ENCODE data around the gene TRIP6.

- TF ChIP-seq CTCF (conservative IDR thresholded peaks at IDR 0.05; ENCODE audit: low read depth, low read length) (no peak), EZH2 (IDR thresholded peaks at IDR 0.05; ENCODE audit: borderline replicate concordance, low read depth, low read length, poor library complexity, severe bottlenecking) (no peak)
Measured at GRCh38 chr7:100825215-100825671, 41.9 kb upstream of the TRIP6 start.
